A549 (cell line): Measurements from ENCODE around the gene NTNG1. TPM values are rescaled to one million over a fixed set of nuclear protein-coding genes. Genes with fewer than 3 reads are reported as not detected.

ENCODE experiments used
- ATAC-seq, 2 experiments: fragments of 200-7000 bp in 1 of 2; fragments of >200 bp in 1 of 2; cut with Nextera tagmentation in 1 of 2; cut with Tn5 transposase in 1 of 2; 3 replicates each; pipeline versions ENCODE4 v1.8.0 to v1.9.1; 2018 to 2020; ENCODE audit warnings: mild to moderate bottlenecking in 1 of 2, moderate library complexity in 1 of 2
- CTCF ChIA-PET: fragments of 300-600 bp; sonication (Branson Sonifier 250); formaldehyde crosslinking; extraction: SDS; loops from one replicate; lab custom pipeline; 2021; ENCODE audit warnings: antibody characterized with exemption, inconsistent platforms; lab: Yijun Ruan, JAX
- POLR2A ChIA-PET: fragments of 350-600 bp; formaldehyde crosslinking; extraction: SDS; loops from one replicate; lab custom pipeline; 2021; ENCODE audit warnings: antibody characterized with exemption, inconsistent platforms; lab: Yijun Ruan, JAX
- DNase-seq, 2 experiments: peaks; one replicate each; pipeline versions ENCODE4 v3.0.0 to v3.0.0-alpha.2; 2011 to 2016; ENCODE audit warnings: low read depth in 1 of 2, low spot score in 1 of 2
- FAIRE-seq: peaks from 2 replicates; lab custom pipeline; 2011; peaks lifted over from hg19 to GRCh38; lab: Jason Lieb, UNC
- H3K27ac ChIP-seq, 2 experiments: fragments of >200 bp; sonication (Bioruptor Twin); formaldehyde crosslinking; 3 replicates each; pipeline ENCODE4 v1.5.1; 2016 to 2017
- H3K4me1 ChIP-seq: fragments of >200 bp; sonication (Bioruptor Twin); formaldehyde crosslinking; 3 replicates; pipeline ENCODE4 v1.6.1; 2016
- H3K4me2 ChIP-seq: fragments of >200 bp; sonication (Bioruptor Twin); formaldehyde crosslinking; 3 replicates; pipeline ENCODE4 v1.6.1; 2016
- H3K4me3 ChIP-seq: fragments of >200 bp; sonication (Bioruptor Twin); formaldehyde crosslinking; 3 replicates; pipeline ENCODE4 v1.5.1; 2016
- H3K9me3 ChIP-seq: fragments of >200 bp; sonication (Bioruptor Twin); formaldehyde crosslinking; 3 replicates; pipeline ENCODE4 v1.6.1; 2016
- BHLHE40 ChIP-seq: IDR thresholded peaks from 2 replicates; pipeline ENCODE4 v1.6.1; 2012; ENCODE audit warnings: low read depth, low read length, inconsistent platforms
- CEBPB ChIP-seq, 2 experiments: fragments of >200 bp in 1 of 2; sonication (Bioruptor Twin) in 1 of 2; formaldehyde crosslinking in 1 of 2; IDR thresholded peaks; 2 replicates each; pipeline ENCODE4 v1.6.1; 2012 to 2016
- CHD2 ChIP-seq: fragments of 150-350 bp; IDR thresholded peaks from 2 replicates; pipeline ENCODE4 v1.6.1; 2014; ENCODE audit warnings: low read length; ENCODE audit not compliant: partially characterized antibody
- EHF ChIP-seq: fragments of 250-450 bp; sonication (Bioruptor Pico); IDR thresholded peaks from 2 replicates; pipeline ENCODE4 v1.5.0; 2020; ENCODE audit warnings: mild to moderate bottlenecking
- EHMT2 ChIP-seq: fragments of 200-600 bp; sonication (generic); IDR thresholded peaks from 2 replicates; pipeline ENCODE4 v1.6.1; 2016; ENCODE audit warnings: antibody characterized with exemption, low read depth, mild to moderate bottlenecking, moderate library complexity
- ELK1 ChIP-seq: fragments of 150-350 bp; IDR thresholded peaks from 2 replicates; pipeline ENCODE4 v1.6.1; 2014; ENCODE audit warnings: low read depth, mild to moderate bottlenecking, low read length
- FOSL2 ChIP-seq, 2 experiments: fragments of 450-650 bp in 1 of 2; fragments of >200 bp in 1 of 2; sonication (Bioruptor Twin) in 1 of 2; formaldehyde crosslinking; IDR thresholded peaks; 2 replicates each; pipeline versions ENCODE4 v1.5.0 to v1.6.1; 2016 to 2020; ENCODE audit warnings: mild to moderate bottlenecking in 1 of 2, moderate library complexity in 1 of 2
- FOXS1 ChIP-seq: fragments of 250-450 bp; sonication (Bioruptor Pico); IDR thresholded peaks from 2 replicates; pipeline ENCODE4 v1.5.0; 2020; ENCODE audit warnings: mild to moderate bottlenecking, moderate library complexity
- HMGXB4 ChIP-seq: fragments of 250-450 bp; sonication (Bioruptor Pico); IDR thresholded peaks from 2 replicates; pipeline ENCODE4 v1.5.0; 2021; ENCODE audit warnings: mild to moderate bottlenecking, moderate library complexity, borderline replicate concordance
- JUNB ChIP-seq: fragments of >200 bp; sonication (Bioruptor Twin); formaldehyde crosslinking; IDR thresholded peaks from 2 replicates; pipeline ENCODE4 v1.6.1; 2016
- MYC ChIP-seq: IDR thresholded peaks from 2 replicates; pipeline ENCODE4 v1.6.1; 2012; ENCODE audit warnings: mild to moderate bottlenecking, inconsistent platforms, low read length, improper control_type of control experiment, borderline replicate concordance
- NFE2L2 ChIP-seq: fragments of 150-350 bp; conservative IDR thresholded peaks from 2 replicates; pipeline ENCODE4 v1.6.1; 2014; ENCODE audit warnings: low read length
- PBX3 ChIP-seq: IDR thresholded peaks from 2 replicates; pipeline ENCODE4 v1.6.1; 2012
- POLR2AphosphoS2 ChIP-seq: conservative IDR thresholded peaks from 2 replicates; pipeline ENCODE4 v1.6.1; 2012; ENCODE audit warnings: low read length, improper control_type of control experiment, inconsistent platforms
- RAD21 ChIP-seq, 2 experiments: fragments of >200 bp in 1 of 2; sonication (Bioruptor Twin) in 1 of 2; formaldehyde crosslinking in 1 of 2; IDR thresholded peaks in 1 of 2; conservative IDR thresholded peaks in 1 of 2; 2 replicates in 1 of 2; 3 replicates in 1 of 2; pipeline ENCODE4 v1.6.1; 2012 to 2018; ENCODE audit warnings: inconsistent platforms in 1 of 2
- REST ChIP-seq: fragments of 200-600 bp; sonication (generic); IDR thresholded peaks from 2 replicates; pipeline ENCODE4 v1.6.1; 2016; ENCODE audit warnings: antibody characterized with exemption, mild to moderate bottlenecking, moderate library complexity
- RFX5 ChIP-seq: fragments of 450-650 bp; IDR thresholded peaks from 2 replicates; pipeline ENCODE4 v1.7.1; 2014; ENCODE audit warnings: antibody characterized with exemption, mild to moderate bottlenecking, moderate library complexity
- SREBF2 ChIP-seq: fragments of 450-650 bp; IDR thresholded peaks from 2 replicates; pipeline ENCODE4 v1.6.1; 2014; ENCODE audit warnings: mild to moderate bottlenecking, moderate library complexity
- TP53 ChIP-seq: fragments of 250-450 bp; sonication (Bioruptor Pico); IDR thresholded peaks from 2 replicates; pipeline ENCODE4 v1.5.0; 2021; ENCODE audit warnings: mild to moderate bottlenecking, moderate library complexity
- ZC3H11A ChIP-seq: fragments of 450-650 bp; IDR thresholded peaks from 2 replicates; pipeline ENCODE4 v1.6.1; 2014; ENCODE audit warnings: antibody characterized with exemption, mild to moderate bottlenecking
- ZFP36 ChIP-seq: fragments of 450-650 bp; IDR thresholded peaks from 2 replicates; pipeline ENCODE4 v1.6.1; 2014; ENCODE audit warnings: borderline replicate concordance; ENCODE audit not compliant: partially characterized antibody
- ZNF302 ChIP-seq: fragments of 250-450 bp; sonication (Bioruptor Pico); IDR thresholded peaks from 2 replicates; pipeline ENCODE4 v1.9.0; 2021; ENCODE audit warnings: inconsistent platforms, mild to moderate bottlenecking, moderate library complexity
- ZSCAN20 ChIP-seq: fragments of 250-450 bp; sonication (Bioruptor Pico); IDR thresholded peaks from 2 replicates; pipeline ENCODE4 v1.8.0; 2022; ENCODE audit warnings: mild to moderate bottlenecking, moderate library complexity
- WGBS: methylation state at CpG from one replicate; pipeline ENCODE4 v1.1.6; 2017; ENCODE audit errors: missing lambda C conversion rate; 5-methylcytosine and 5-hydroxymethylcytosine counted together
- polyA plus RNA-seq, 4 experiments: library from polyadenylated mRNA; depleted of rRNA in 3 of 4; stranded (reverse); fragments of >200 nt; fragmentation: RNase III in 1 of 4; extraction: RNeasy Plus Mini Kit Qiagen cat#74134 plus additional on column Dnase treatment in 1 of 4; gene quantifications; 2 replicates in 3 of 4; 3 replicates in 1 of 4; pipeline ENCODE4 v1.2.3, GENCODE V29; 2011 to 2017
- TF ChIP-seq, protein P1 (sequence below): fragments of >200 bp; sonication (Bioruptor Twin); formaldehyde crosslinking; IDR thresholded peaks from 2 replicates; pipeline ENCODE4 v1.6.1; 2016

Gene NTNG1
- polyA plus RNA-seq, 2 of the 4 experiments (the other 2 are of a cell fraction), result not detected

DNA sequence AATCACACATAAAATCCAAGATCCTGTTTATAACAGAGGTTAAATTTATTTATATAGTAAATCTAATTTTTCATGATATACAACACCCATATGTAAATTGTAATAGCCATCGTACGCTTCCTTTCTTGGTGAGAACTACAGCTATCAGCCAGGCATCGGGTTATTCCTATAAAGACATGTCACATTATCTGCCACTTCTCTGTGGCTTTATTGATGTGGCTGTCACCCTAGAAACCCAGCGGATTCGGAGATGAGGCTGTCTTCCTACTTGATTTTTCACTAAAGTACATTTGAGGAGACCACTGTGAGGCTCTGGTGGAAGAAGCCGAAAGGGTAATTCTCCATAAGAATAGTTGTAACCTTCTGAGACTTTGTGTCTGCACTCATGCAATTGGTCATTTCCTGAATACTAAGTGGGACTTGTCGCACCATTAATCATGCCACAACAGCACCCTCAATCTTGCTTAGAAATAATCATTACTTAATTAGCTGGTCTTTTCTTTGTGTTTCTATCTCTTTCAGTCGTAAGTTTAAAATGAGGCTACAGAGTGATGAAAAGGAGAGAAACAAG, 106.0 kb downstream of the NTNG1 start (continued):
- TF ChIP-seq FOSL2 (IDR thresholded peaks at IDR 0.05) (no peak), FOSL2 (CRISPR knock-in tag; IDR thresholded peaks at IDR 0.05) (no peak), NFE2L2 (no peak), CEBPB (IDR thresholded peaks at IDR 0.05) (no peak), RAD21 (conservative IDR thresholded peaks at IDR 0.05 in 1 of 2, IDR thresholded peaks at IDR 0.05 in 1 of 2) (no peak)

DNA sequence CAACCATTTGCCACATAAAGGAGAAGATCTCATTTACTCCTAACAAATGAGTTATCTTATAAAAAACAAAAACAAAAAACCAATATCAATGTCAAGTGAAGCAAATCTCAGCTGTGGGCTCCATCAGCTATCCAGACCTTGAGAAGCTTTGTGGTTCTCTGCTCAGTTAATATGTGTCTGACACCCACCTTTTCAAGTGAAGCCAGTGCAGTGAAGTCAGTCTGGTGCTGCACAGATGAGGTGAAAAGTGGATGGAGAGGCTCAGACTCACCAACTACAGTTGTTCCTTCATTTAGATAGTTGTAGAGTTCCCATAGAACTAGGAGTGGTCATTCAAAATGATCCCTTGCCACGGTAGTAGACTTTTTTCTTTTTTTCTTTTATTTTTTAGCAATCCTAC, 106.8 kb downstream of the NTNG1 start:
- Histone ChIP-seq H3K27ac (no peak overlapping the region), H3K4me1 (no peaks in the 10 kb centered on the region), H3K4me2 (no peak overlapping the region), H3K9me3 (no peaks in the 10 kb centered on the region), H3K4me3 (no peak overlapping the region)
- CTCF ChIA-PET, result no interaction called here
- FAIRE-seq, result no peak
- DNase-seq, result no peak
- ATAC-seq, result no peak
- no peak for TF ChIP-seq ZFP36
- TF ChIP-seq EHMT2, result no peak
- TF ChIP-seq HMGXB4 (CRISPR knock-in tag), result no peak
- no peak for TF ChIP-seq ELK1
- no peak for TF ChIP-seq POLR2AphosphoS2
- TF ChIP-seq NFE2L2, result no peak
- TF ChIP-seq, protein P1, sequence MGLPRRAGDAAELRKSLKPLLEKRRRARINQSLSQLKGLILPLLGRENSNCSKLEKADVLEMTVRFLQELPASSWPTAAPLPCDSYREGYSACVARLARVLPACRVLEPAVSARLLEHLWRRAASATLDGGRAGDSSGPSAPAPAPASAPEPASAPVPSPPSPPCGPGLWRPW, result no peak
- TF ChIP-seq FOSL2 (IDR thresholded peaks at IDR 0.05), result no peak
- no peak for TF ChIP-seq FOSL2 (CRISPR knock-in tag; IDR thresholded peaks at IDR 0.05)
- TF ChIP-seq JUNB, result no peak
- TF ChIP-seq MYC, result no peak
- TF ChIP-seq PBX3, result no peak
- TF ChIP-seq BHLHE40, result no peak
- TF ChIP-seq SREBF2, result no peak
- 8% methylated on average over 1 of the region's 1 CpG for WGBS
- POLR2A ChIA-PET, result no interaction called here

DNA sequence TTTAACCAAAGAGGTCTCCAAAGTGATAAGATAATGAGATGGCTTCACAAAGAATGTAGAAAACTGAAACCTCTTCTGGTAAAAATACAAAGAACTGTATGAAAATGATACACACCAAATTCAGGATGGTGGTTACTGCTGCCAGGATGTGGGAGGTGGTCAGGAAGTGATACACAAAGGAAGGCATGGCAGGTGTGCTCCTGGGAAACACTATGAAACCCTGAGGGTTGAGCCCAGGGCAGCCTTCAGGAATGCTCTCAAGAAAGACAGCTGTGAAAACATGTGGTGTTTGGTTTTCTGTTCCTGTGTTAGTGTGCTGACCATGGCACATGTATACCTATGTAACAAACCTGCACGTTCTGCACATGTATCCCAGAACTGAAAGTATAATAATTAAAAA, 109.3 kb downstream of the NTNG1 start:
- no peak for ATAC-seq

DNA sequence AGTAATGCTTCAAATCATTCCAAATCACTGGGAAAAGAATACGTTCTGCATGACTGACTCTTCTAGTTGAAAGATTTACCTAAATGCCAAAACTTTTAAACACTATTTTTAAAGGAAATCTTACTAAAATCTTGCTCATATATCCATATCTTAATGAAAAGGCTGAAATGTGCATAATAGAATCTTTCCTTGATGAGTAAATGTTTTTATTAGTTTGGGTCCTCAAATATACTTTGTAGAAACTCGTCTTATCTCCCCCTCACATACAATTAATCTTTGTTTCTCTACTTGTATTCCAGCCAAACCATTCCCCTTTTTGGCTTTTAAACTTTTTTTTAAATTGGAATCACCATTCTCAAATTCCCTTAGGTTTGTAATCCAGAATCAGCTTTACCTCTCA, 110.2 kb downstream of the NTNG1 start:
- FAIRE-seq, result no peak
- POLR2A ChIA-PET, result no interaction called here
- ATAC-seq, result no peak
- CTCF ChIA-PET, result no interaction called here
- 1% methylated on average over 2 of the region's 2 CpGs for WGBS
- no peaks in the 10 kb centered on the region for H3K9me3 ChIP-seq
- no peak overlapping the region for H3K27ac ChIP-seq
- no peak overlapping the region for H3K4me2 ChIP-seq
- no peak for DNase-seq
- no peak overlapping the region for H3K4me3 ChIP-seq
- H3K4me1 ChIP-seq, result no peaks in the 10 kb centered on the region
- TF ChIP-seq EHF (CRISPR knock-in tag), result no peak
- no peak for TF ChIP-seq ZNF302 (CRISPR knock-in tag)
- TF ChIP-seq REST, result no peak
- no peak for TF ChIP-seq HMGXB4 (CRISPR knock-in tag)
- TF ChIP-seq CHD2, result no peak
- TF ChIP-seq ZC3H11A, result no peak
- TF ChIP-seq FOXS1 (CRISPR knock-in tag), result no peak

More for the DNA sequence above, 109.3 kb downstream of the NTNG1 start:
- no peak overlapping the region for H3K4me2 ChIP-seq
- TF ChIP-seq ZSCAN20 (CRISPR knock-in tag), result no peak
- TF ChIP-seq TP53 (CRISPR knock-in tag), result no peak
- TF ChIP-seq RFX5, result no peak
- CTCF ChIA-PET, result no interaction called here
- FAIRE-seq (no peak), DNase-seq (no peak)
- H3K4me3 ChIP-seq, result no peak overlapping the region
- H3K27ac ChIP-seq, result no peak overlapping the region
- H3K4me1 ChIP-seq, result no peaks in the 10 kb centered on the region
- no peaks in the 10 kb centered on the region for H3K9me3 ChIP-seq
- POLR2A ChIA-PET, result no interaction called here
- 0% methylated on average over 1 of the region's 1 CpG for WGBS
